ENCODE measurements around the gene FAM9A. TPM values are rescaled to one million over a fixed set of nuclear protein-coding genes. Genes with fewer than 3 reads are reported as not detected.
A peak's percentile ranks its signal among the peaks of the same experiment; 100 is the strongest.

FAM9A gene
- polyA plus RNA-seq, 2 of the 4 experiments (the other 2 are of a cell fraction) = not detected

DNA sequence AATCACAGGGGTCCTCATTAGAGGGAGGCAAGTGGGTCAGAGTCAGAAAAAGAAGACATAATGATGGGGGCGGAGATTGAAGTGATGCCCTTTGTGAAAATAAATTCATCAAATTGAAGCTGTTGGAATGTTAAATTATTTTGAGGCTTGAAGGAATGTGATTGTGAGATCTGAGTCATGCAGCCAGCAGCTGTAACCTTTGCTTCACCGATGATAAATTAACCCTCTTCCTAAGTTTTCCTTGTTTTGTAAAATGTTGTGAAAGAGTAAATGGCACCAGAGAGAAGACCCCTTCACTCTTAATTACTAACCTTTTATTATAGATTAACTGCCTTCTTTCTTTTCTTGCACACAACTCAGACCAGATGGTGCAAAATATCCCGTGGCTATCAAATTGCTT lies 47.7 kb upstream of the FAM9A start:
- H3K4me3 ChIP-seq = no peak overlapping the region
- WGBS (ENCODE audit: missing lambda C conversion rate) = 11% methylated on average over 3 of the region's 3 CpGs
- H3K4me1 ChIP-seq = peaks cover 57% of the 10 kb centered on the region
- H3K4me2 ChIP-seq = peak overlapping the region; percentile 68
- TF ChIP-seq TFCP2L1 (CRISPR knock-in tag; IDR thresholded peaks at IDR 0.05) (no peak), RNF2 (IDR thresholded peaks at IDR 0.05; ENCODE audit: borderline replicate concordance, low read depth) (no peak), RAD21 (conservative IDR thresholded peaks at IDR 0.05 in 1 of 2, IDR thresholded peaks at IDR 0.05 in 1 of 2) (no peak), ESRRA (IDR thresholded peaks at IDR 0.05; ENCODE audit: borderline replicate concordance, low read length) (no peak), MAFK (IDR thresholded peaks at IDR 0.05; ENCODE audit: partially characterized antibody) (no peak), FOSL2 (IDR thresholded peaks at IDR 0.05) (peak; percentile 30; the same call in 1 of the 2 replicates), FOSL2 (CRISPR knock-in tag; IDR thresholded peaks at IDR 0.05) (no peak; the same call in 1 of the 2 replicates), CBX2 (IDR thresholded peaks at IDR 0.05; ENCODE audit: borderline replicate concordance, low read depth) (no peak), RCOR1 (IDR thresholded peaks at IDR 0.05; ENCODE audit: low read depth, low read length) (no peak), JUN (IDR thresholded peaks at IDR 0.05) (0 out of 5 replicates have a peak, but pooled peaks of 1 of the 2 experiments have one; percentile 20), HEYL (CRISPR knock-in tag; IDR thresholded peaks at IDR 0.05) (no peak), GATA3 (IDR thresholded peaks at IDR 0.05; ENCODE audit: borderline replicate concordance) (no peak), PHF8 (IDR thresholded peaks at IDR 0.05; ENCODE audit: borderline replicate concordance, low read depth) (no peak)
- peak overlapping the region; percentile 63 to 81 for H3K27ac ChIP-seq
- no peak for DNase-seq (ENCODE audit: low read depth in 1 of 2, low spot score in 1 of 2)
- CTCF ChIA-PET = interaction anchor here (1.0 kb wide), 1 partner anchor 9 kb away, joined by 3 read pairs; no protein-coding TSS in a partner anchor
- ATAC-seq = no peak
- POLR2A ChIA-PET = no interaction called here
- no peaks in the 10 kb centered on the region for H3K9me3 ChIP-seq
- FAIRE-seq = no peak

- WGBS (ENCODE audit: missing lambda C conversion rate) = 3% methylated on average over 3 of the region's 3 CpGs
- peak overlapping the region; percentile 63 to 81 for H3K27ac ChIP-seq
- POLR2A ChIA-PET = no interaction called here
- H3K4me2 ChIP-seq = peak overlapping the region; percentile 68
- ATAC-seq = no peak
- no peaks in the 10 kb centered on the region for H3K9me3 ChIP-seq
- H3K4me3 ChIP-seq = no peak overlapping the region
- no peak for DNase-seq (ENCODE audit: low read depth in 1 of 2, low spot score in 1 of 2)
- FAIRE-seq = no peak
- CTCF ChIA-PET = interaction anchor here (0.7 kb wide), 1 partner anchor 907 kb away, joined by 3 read pairs; no protein-coding TSS in a partner anchor
- TF ChIP-seq CEBPB (IDR thresholded peaks at IDR 0.05) (no peak), JUNB (IDR thresholded peaks at IDR 0.05) (0 out of 2 replicates have a peak, but pooled peaks have one; percentile 35), FOSL2 (IDR thresholded peaks at IDR 0.05) (no peak), FOSL2 (CRISPR knock-in tag; IDR thresholded peaks at IDR 0.05) (0 out of 2 replicates have a peak, but pooled peaks have one; percentile 3)
- peaks cover 61% of the 10 kb centered on the region for H3K4me1 ChIP-seq
These were observed 47.3 kb upstream of the FAM9A start for GRCh38 chrX:8848441-8848840.

GRCh38 chrX:8847360-8847759 lies 46.2 kb upstream of the FAM9A start:
- Histone ChIP-seq H3K4me3 (no peak overlapping the region), H3K4me1 (peaks cover 61% of the 10 kb centered on the region), H3K27ac (peak overlapping the region in 1 of 2 experiments; percentile 90; a peak in 2 of 6 replicates), H3K9me3 (no peaks in the 10 kb centered on the region), H3K4me2 (peak overlapping the region; percentile 3; the same call in 1 of the 3 replicates)
- DNase-seq (ENCODE audit: low read depth in 1 of 2, low spot score in 1 of 2) = no peak
- CTCF ChIA-PET = no interaction called here
- no peak for ATAC-seq
- FAIRE-seq = peak; percentile 98
- WGBS (ENCODE audit: missing lambda C conversion rate) = 40% methylated on average over 1 of the region's 1 CpG
- POLR2A ChIA-PET = interaction anchor here (0.5 kb wide), 1 partner anchor 709 kb away, joined by 4 read pairs; no protein-coding TSS in a partner anchor
- TF ChIP-seq POLR2A (IDR thresholded peaks at IDR 0.05; ENCODE audit: low read length) (no peak), EP300 (IDR thresholded peaks at IDR 0.05) (no peak), JUNB (IDR thresholded peaks at IDR 0.05) (no peak), CBX2 (IDR thresholded peaks at IDR 0.05; ENCODE audit: borderline replicate concordance, low read depth) (no peak), CEBPB (IDR thresholded peaks at IDR 0.05) (no peak), REST (IDR thresholded peaks at IDR 0.05) (no peak), HDAC2 (IDR thresholded peaks at IDR 0.05) (no peak), E2F6 (IDR thresholded peaks at IDR 0.05; ENCODE audit: borderline replicate concordance, low read depth) (no peak), MYC (IDR thresholded peaks at IDR 0.05; ENCODE audit: borderline replicate concordance, low read length) (no peak), HEYL (CRISPR knock-in tag; IDR thresholded peaks at IDR 0.05) (no peak), EHMT2 (IDR thresholded peaks at IDR 0.05; ENCODE audit: low read depth) (no peak), CHD4 (IDR thresholded peaks at IDR 0.05; ENCODE audit: borderline replicate concordance) (no peak), USF2 (IDR thresholded peaks at IDR 0.05) (no peak), MAZ (IDR thresholded peaks at IDR 0.05; ENCODE audit: borderline replicate concordance, low read depth, low read length) (no peak)
- TF ChIP-seq, protein P1, sequence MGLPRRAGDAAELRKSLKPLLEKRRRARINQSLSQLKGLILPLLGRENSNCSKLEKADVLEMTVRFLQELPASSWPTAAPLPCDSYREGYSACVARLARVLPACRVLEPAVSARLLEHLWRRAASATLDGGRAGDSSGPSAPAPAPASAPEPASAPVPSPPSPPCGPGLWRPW (IDR thresholded peaks at IDR 0.05) = no peak
- TF ChIP-seq, protein P2, sequence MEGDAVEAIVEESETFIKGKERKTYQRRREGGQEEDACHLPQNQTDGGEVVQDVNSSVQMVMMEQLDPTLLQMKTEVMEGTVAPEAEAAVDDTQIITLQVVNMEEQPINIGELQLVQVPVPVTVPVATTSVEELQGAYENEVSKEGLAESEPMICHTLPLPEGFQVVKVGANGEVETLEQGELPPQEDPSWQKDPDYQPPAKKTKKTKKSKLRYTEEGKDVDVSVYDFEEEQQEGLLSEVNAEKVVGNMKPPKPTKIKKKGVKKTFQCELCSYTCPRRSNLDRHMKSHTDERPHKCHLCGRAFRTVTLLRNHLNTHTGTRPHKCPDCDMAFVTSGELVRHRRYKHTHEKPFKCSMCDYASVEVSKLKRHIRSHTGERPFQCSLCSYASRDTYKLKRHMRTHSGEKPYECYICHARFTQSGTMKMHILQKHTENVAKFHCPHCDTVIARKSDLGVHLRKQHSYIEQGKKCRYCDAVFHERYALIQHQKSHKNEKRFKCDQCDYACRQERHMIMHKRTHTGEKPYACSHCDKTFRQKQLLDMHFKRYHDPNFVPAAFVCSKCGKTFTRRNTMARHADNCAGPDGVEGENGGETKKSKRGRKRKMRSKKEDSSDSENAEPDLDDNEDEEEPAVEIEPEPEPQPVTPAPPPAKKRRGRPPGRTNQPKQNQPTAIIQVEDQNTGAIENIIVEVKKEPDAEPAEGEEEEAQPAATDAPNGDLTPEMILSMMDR (IDR thresholded peaks at IDR 0.05) = no peak

Data from A549 (cell line).